GM23338 (cell line): ENCODE data around the gene PRR27. TPM values are rescaled to one million over a fixed set of nuclear protein-coding genes. Genes with fewer than 3 reads are reported as not detected.

Experiments
- ATAC-seq: fragments of 200-7000 bp; cut with Tn5 transposase; 3 replicates; pipeline ENCODE4 v1.9.1; 2020
- DNase-seq: peaks from one replicate; pipeline ENCODE4 v3.0.0-alpha.2; 2015; ENCODE audit warnings: low spot score
- H2AFZ ChIP-seq: fragments of 200-600 bp; sonication (generic); 2 replicates; pipeline ENCODE4 v1.8.0; 2016; ENCODE audit warnings: antibody characterized with exemption, mild to moderate bottlenecking, moderate library complexity
- H3F3A ChIP-seq: fragments of 200-600 bp; sonication (generic); replicated peaks from 2 replicates; pipeline ENCODE4 v1.8.0; 2017; ENCODE audit warnings: antibody characterized with exemption, mixed run types, low read depth
- H3K27ac ChIP-seq: fragments of 200-600 bp; sonication (generic); 2 replicates; pipeline ENCODE4 v1.6.1; 2016; ENCODE audit warnings: low read depth
- H3K27me3 ChIP-seq: fragments of 200-600 bp; sonication (generic); 2 replicates; pipeline ENCODE4 v1.8.0; 2016; ENCODE audit warnings: mild to moderate bottlenecking, mixed run types, moderate library complexity; ENCODE audit not compliant: insufficient read depth
- H3K36me3 ChIP-seq: fragments of 200-600 bp; sonication (generic); 2 replicates; pipeline ENCODE4 v1.8.0; 2016; ENCODE audit warnings: mild to moderate bottlenecking; ENCODE audit not compliant: insufficient read depth
- H3K4me1 ChIP-seq: fragments of 200-600 bp; sonication (generic); 2 replicates; pipeline ENCODE4 v1.8.0; 2016; ENCODE audit warnings: mild to moderate bottlenecking, moderate library complexity; ENCODE audit not compliant: insufficient read depth
- H3K4me2 ChIP-seq: fragments of 200-600 bp; sonication (generic); 2 replicates; pipeline ENCODE4 v1.7.1; 2017; ENCODE audit warnings: mixed run types
- H3K4me3 ChIP-seq: fragments of 200-600 bp; sonication (generic); 2 replicates; pipeline ENCODE4 v1.6.1; 2016; ENCODE audit warnings: mixed run types
- H3K79me2 ChIP-seq: fragments of 200-600 bp; sonication (generic); replicated peaks from 2 replicates; pipeline ENCODE4 v1.8.0; 2017; ENCODE audit warnings: mild to moderate bottlenecking; ENCODE audit not compliant: insufficient read depth
- H3K9me2 ChIP-seq: fragments of 200-600 bp; sonication (generic); 2 replicates; pipeline ENCODE4 v1.8.0; 2017; ENCODE audit not compliant: insufficient read depth
- H4K20me1 ChIP-seq: fragments of 200-600 bp; sonication (generic); replicated peaks from 2 replicates; pipeline ENCODE4 v1.8.0; 2017; ENCODE audit warnings: mild to moderate bottlenecking; ENCODE audit not compliant: insufficient read depth
- H3K27ac Mint-ChIP-seq: 2 replicates; pipeline ENCODE4 v1.8.0; 2020; ENCODE audit warnings: inconsistent platforms, mild to moderate bottlenecking, moderate library complexity, mixed read lengths
- H3K27me3 Mint-ChIP-seq: 3 replicates; pipeline ENCODE4 v1.8.0; 2022; ENCODE audit warnings: low read depth, mild to moderate bottlenecking, moderate library complexity, mixed read lengths, inconsistent platforms; ENCODE audit not compliant: insufficient read depth, poor library complexity
- H3K36me3 Mint-ChIP-seq: 3 replicates; pipeline ENCODE4 v1.8.0; 2021; ENCODE audit warnings: low read depth, mild to moderate bottlenecking, inconsistent platforms, moderate library complexity, mixed read lengths
- H3K4me1 Mint-ChIP-seq: 3 replicates; pipeline ENCODE4 v1.8.0; 2020; ENCODE audit warnings: mild to moderate bottlenecking, inconsistent platforms, mixed read lengths
- H3K4me3 Mint-ChIP-seq: 3 replicates; pipeline ENCODE4 v1.8.0; 2021; ENCODE audit warnings: moderate library complexity, mild to moderate bottlenecking, inconsistent platforms, mixed read lengths
- H3K9me3 Mint-ChIP-seq: 3 replicates; pipeline ENCODE4 v1.8.0; 2020; ENCODE audit warnings: moderate library complexity, mild to moderate bottlenecking, inconsistent platforms, mixed read lengths
- CTCF ChIP-seq, 2 experiments: fragments of 200-600 bp in 1 of 2; sonication (generic) in 1 of 2; conservative IDR thresholded peaks; 2 replicates each; pipeline versions ENCODE4 v1.5.1 to v1.6.1; 2016 to 2017; ENCODE audit warnings: antibody characterized with exemption in 2 of 2, low read depth in 2 of 2, mild to moderate bottlenecking in 2 of 2, moderate library complexity in 1 of 2
- ETS1 ChIP-seq: IDR thresholded peaks from 2 replicates; pipeline ENCODE4 v1.6.1; 2016; ENCODE audit warnings: antibody characterized with exemption
- EZH2 ChIP-seq: fragments of 200-600 bp; sonication (generic); IDR thresholded peaks from one replicate; pipeline ENCODE4 v1.8.0; 2017; ENCODE audit warnings: antibody characterized with exemption, mild to moderate bottlenecking, low read depth; ENCODE audit not compliant: unreplicated experiment
- EZH2phosphoT487 ChIP-seq: fragments of 200-600 bp; sonication (generic); IDR thresholded peaks from one replicate; pipeline ENCODE4 v1.8.1; 2018; ENCODE audit warnings: antibody characterized with exemption; ENCODE audit not compliant: unreplicated experiment
- JUNB ChIP-seq: IDR thresholded peaks from one replicate; pipeline ENCODE4 v1.6.1; 2016; ENCODE audit warnings: antibody characterized with exemption; ENCODE audit not compliant: unreplicated experiment
- NANOG ChIP-seq: IDR thresholded peaks from 2 replicates; pipeline ENCODE4 v1.6.1; 2016; ENCODE audit warnings: antibody characterized with exemption, borderline replicate concordance
- POLR2AphosphoS5 ChIP-seq: IDR thresholded peaks from 2 replicates; pipeline ENCODE4 v1.6.1; 2016; ENCODE audit warnings: antibody characterized with exemption, low read depth
- REST ChIP-seq: IDR thresholded peaks from one replicate; pipeline ENCODE4 v1.6.1; 2018; ENCODE audit warnings: antibody characterized with exemption; ENCODE audit not compliant: unreplicated experiment
- STAT1 ChIP-seq: IDR thresholded peaks from one replicate; pipeline ENCODE4 v1.6.1; 2016; ENCODE audit warnings: antibody characterized with exemption; ENCODE audit not compliant: unreplicated experiment
- ZNF331 ChIP-seq: fragments of 250-450 bp; sonication (Bioruptor Pico); IDR thresholded peaks from 2 replicates; pipeline ENCODE4 v1.5.0; 2020; ENCODE audit warnings: low read depth, mild to moderate bottlenecking, moderate library complexity
- polyA plus RNA-seq: library from polyadenylated mRNA; unstranded; fragments of >200 nt; fragmentation: Nextera tagmentation; extraction: Ambion mirVana; gene quantifications from 2 replicates; pipeline ENCODE4 v1.2.1, GENCODE V29; 2016
- total RNA-seq: library from RNA; depleted of rRNA; stranded (reverse); fragments of >200 nt; shearing (Covaris generic); gene quantifications from 2 replicates; pipeline ENCODE4 v1.2.3, GENCODE V29; 2014

Gene PRR27
- total and polyA plus RNA-seq, 2 experiments from 2014 or later, result not detected

GRCh38 chr4:70151271-70151670 is 2.8 kb upstream of the PRR27 start (continued):
- TF ChIP-seq POLR2AphosphoS5 (no peak), REST (no peak), ZNF331 (CRISPR knock-in tag) (no peak), NANOG (no peak), CTCF (conservative IDR thresholded peaks at IDR 0.05; ENCODE audit: low read depth in 2 of 2) (no peak), EZH2 (no peak), JUNB (no peak), STAT1 (no peak)

GRCh38 chr4:70152088-70152487 is 1.9 kb upstream of the PRR27 start:
- no peaks in the 10 kb centered on the region for H3K27me3 ChIP-seq
- peaks cover 7% of the 10 kb centered on the region for H3K4me1 Mint-ChIP-seq
- TF ChIP-seq ETS1, result no peak
- no peak for TF ChIP-seq STAT1
- no peak for TF ChIP-seq REST
- no peak for TF ChIP-seq EZH2phosphoT487
- TF ChIP-seq POLR2AphosphoS5, result no peak

More at GRCh38 chr4:70152088-70152487, 1.9 kb upstream of the PRR27 start:
- H3K27ac ChIP-seq, result no peak overlapping the region
- no peaks in the 10 kb centered on the region for H3K9me3 Mint-ChIP-seq
- ATAC-seq (no peak), DNase-seq (no peak)
- H3K79me2 ChIP-seq, result no peaks in the 10 kb centered on the region
- no peak overlapping the region for H3K4me3 Mint-ChIP-seq
- H3K27ac Mint-ChIP-seq, result no peak overlapping the region
- peaks cover 4% of the 10 kb centered on the region; the same call in 1 of the 2 replicates for H3K9me2 ChIP-seq
- H4K20me1 ChIP-seq, result no peaks in the 10 kb centered on the region
- no peak overlapping the region for H2AFZ ChIP-seq
- H3K27me3 Mint-ChIP-seq, result peaks cover 1% of the 10 kb centered on the region
- no peaks in the 10 kb centered on the region for H3K36me3 Mint-ChIP-seq
- H3K4me2 ChIP-seq, result no peak overlapping the region
- H3K36me3 ChIP-seq, result no peaks in the 10 kb centered on the region
- no peaks in the 10 kb centered on the region for H3F3A ChIP-seq
- no peak overlapping the region for H3K4me3 ChIP-seq
- peaks cover 26% of the 10 kb centered on the region for H3K4me1 ChIP-seq
